Neuronal stem cell (in vitro differentiated cells): Measurements from ENCODE around the gene PRIMA1.

Experiments
- DNase-seq: peaks from one replicate; pipeline ENCODE4 v3.0.0-alpha.2; 2013; ENCODE audit warnings: low spot score
- H2AFZ ChIP-seq: one replicate; pipeline ENCODE4 v1.6.1; 2013; ENCODE audit warnings: mild to moderate bottlenecking, low read length, inconsistent platforms
- H2AK5ac ChIP-seq: 2 replicates; pipeline ENCODE4 v1.6.1; 2013; ENCODE audit warnings: low read depth, mild to moderate bottlenecking, inconsistent platforms, low read length, moderate library complexity, mixed read lengths
- H2BK120ac ChIP-seq: 2 replicates; pipeline ENCODE4 v1.6.1; 2013; ENCODE audit warnings: low read depth, mild to moderate bottlenecking, inconsistent platforms, low read length, moderate library complexity, mixed read lengths
- H2BK12ac ChIP-seq: one replicate; pipeline ENCODE4 v1.6.1; 2013; ENCODE audit warnings: low read length, inconsistent platforms
- H2BK15ac ChIP-seq: 2 replicates; pipeline ENCODE4 v1.6.1; 2013; ENCODE audit warnings: mild to moderate bottlenecking, low read length, inconsistent platforms, mixed read lengths
- H2BK5ac ChIP-seq: one replicate; pipeline ENCODE4 v1.6.1; 2013; ENCODE audit warnings: inconsistent platforms, mild to moderate bottlenecking, low read length, moderate library complexity
- H3K14ac ChIP-seq: one replicate; pipeline ENCODE4 v1.6.1; 2013; ENCODE audit warnings: low read length, inconsistent platforms
- H3K18ac ChIP-seq: 2 replicates; pipeline ENCODE4 v1.6.1; 2013; ENCODE audit warnings: low read length, inconsistent platforms
- H3K23ac ChIP-seq: 2 replicates; pipeline ENCODE4 v1.6.1; 2013; ENCODE audit warnings: low read depth, mild to moderate bottlenecking, mixed read lengths, low read length, inconsistent platforms; ENCODE audit not compliant: poor library complexity
- H3K27ac ChIP-seq: replicated peaks from 3 replicates; pipeline ENCODE4 v1.5.1; 2013; ENCODE audit warnings: low read length, inconsistent platforms
- H3K27me3 ChIP-seq, 3 experiments: 2 replicates each; pipeline ENCODE4 v1.6.1; 2013; ENCODE audit warnings: low read length in 3 of 3, mild to moderate bottlenecking in 2 of 3, inconsistent platforms in 1 of 3, low read depth in 1 of 3, mixed read lengths in 1 of 3, moderate library complexity in 1 of 3; ENCODE audit not compliant: control insufficient read depth in 3 of 3, insufficient read depth in 3 of 3
- H3K36me3 ChIP-seq, 2 donors: replicated peaks in 1 of 2; 2 replicates each; pipeline ENCODE4 v1.6.1; 2013; ENCODE audit warnings: low read length in 2 of 2; ENCODE audit not compliant: control insufficient read depth in 2 of 2, insufficient read depth in 2 of 2
- H3K4ac ChIP-seq: 2 replicates; pipeline ENCODE4 v1.6.1; 2013; ENCODE audit warnings: inconsistent platforms, mild to moderate bottlenecking, low read length, moderate library complexity
- H3K4me1 ChIP-seq, 2 donors: 1 replicate in 1 of 2; 2 replicates in 1 of 2; pipeline ENCODE4 v1.6.1; 2013; ENCODE audit warnings: low read length in 2 of 2, low read depth in 1 of 2; ENCODE audit not compliant: control insufficient read depth in 2 of 2, insufficient read depth in 1 of 2
- H3K4me2 ChIP-seq: one replicate; pipeline ENCODE4 v1.6.1; 2013; ENCODE audit warnings: mild to moderate bottlenecking, low read length, inconsistent platforms; ENCODE audit not compliant: insufficient read depth, poor library complexity, severe bottlenecking
- H3K4me3 ChIP-seq, 2 donors: 2 replicates each; pipeline ENCODE4 v1.5.1; 2013; ENCODE audit warnings: low read length in 2 of 2, mild to moderate bottlenecking in 2 of 2, inconsistent platforms in 1 of 2, moderate library complexity in 1 of 2
- H3K79me1 ChIP-seq: one replicate; pipeline ENCODE4 v1.6.1; 2013; ENCODE audit warnings: low read depth, mild to moderate bottlenecking, inconsistent platforms, low read length, moderate library complexity
- H3K9ac ChIP-seq: one replicate; pipeline ENCODE4 v1.6.1; 2013; ENCODE audit warnings: mild to moderate bottlenecking, low read depth, low read length, inconsistent platforms; ENCODE audit not compliant: poor library complexity
- H3K9me3 ChIP-seq, 2 donors: replicated peaks in 1 of 2; 2 replicates each; pipeline versions ENCODE3 to v1.6.1; 2013; ENCODE audit warnings: low read length in 2 of 2, mild to moderate bottlenecking in 2 of 2, inconsistent platforms in 1 of 2, low read depth in 1 of 2, mixed read lengths in 1 of 2, moderate library complexity in 1 of 2; ENCODE audit not compliant: control insufficient read depth in 2 of 2, insufficient read depth in 1 of 2
- H4K8ac ChIP-seq: one replicate; pipeline ENCODE4 v1.6.1; 2013; ENCODE audit warnings: low read depth, mild to moderate bottlenecking, inconsistent platforms, low read length, moderate library complexity
- H4K91ac ChIP-seq: one replicate; pipeline ENCODE4 v1.6.1; 2013; ENCODE audit warnings: low read length, low read depth, mild to moderate bottlenecking, inconsistent platforms; ENCODE audit not compliant: poor library complexity
- WGBS, 2 donors: extraction: QIAGEN DNeasy Blood & Tissue Kit; methylation state at CpG; one replicate each; pipeline ENCODE4 v1.1.7; 2013; ENCODE audit warnings: missing lambda C conversion rate in 2 of 2, mixed read lengths in 1 of 2; ENCODE audit not compliant: insufficient read length in 2 of 2, insufficient replicate concordance in 1 of 2; ENCODE audit errors: extremely low coverage in 2 of 2; 5-methylcytosine and 5-hydroxymethylcytosine counted together

The PRIMA1 gene

DNA sequence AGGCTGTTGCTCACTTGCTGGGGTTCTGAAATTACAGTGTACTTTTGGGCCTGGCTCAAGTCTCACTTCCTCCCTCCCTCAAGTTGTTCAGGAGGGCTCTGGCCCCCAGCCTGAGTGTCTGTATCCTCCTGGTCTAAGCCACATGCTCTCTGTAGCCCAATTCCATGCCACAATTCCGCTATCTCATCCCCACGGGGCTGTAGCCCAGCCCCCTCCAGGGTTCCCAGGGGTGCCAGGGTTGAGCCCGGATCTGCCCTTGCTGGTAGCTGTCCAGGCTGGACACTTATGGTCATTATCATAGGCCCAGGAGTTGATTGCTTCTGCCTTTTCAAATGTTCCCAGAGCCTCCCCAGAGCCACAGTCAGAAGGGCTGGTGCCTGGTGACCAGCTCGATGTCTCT lies 65.3 kb downstream of the PRIMA1 start:
- Histone ChIP-seq H3K27me3 (no peaks in the 10 kb centered on the region), H2BK120ac (no peak overlapping the region), H3K4me2 (no peak overlapping the region), H2AFZ (no peak overlapping the region), H3K27ac (no peak overlapping the region), H2BK12ac (no peak overlapping the region), H2BK5ac (no peak overlapping the region), H3K18ac (no peak overlapping the region), H3K4ac (no peak overlapping the region), H4K8ac (no peak overlapping the region), H3K23ac (no peak overlapping the region), H3K4me1 (peaks cover 0 to 2% of the 10 kb centered on the region in 2 donors), H2AK5ac (no peak overlapping the region), H3K4me3 (no peak overlapping the region), H2BK15ac (no peak overlapping the region), H4K91ac (no peak overlapping the region), H3K9me3 (no peaks in the 10 kb centered on the region), H3K14ac (no peak overlapping the region), H3K9ac (no peak overlapping the region), H3K36me3 (peaks cover 0 to 3% of the 10 kb centered on the region in 2 donors), H3K79me1 (no peaks in the 10 kb centered on the region)
- no peak for DNase-seq
- no CpG with 5 or more reads among the region's 4 CpGs for WGBS, 2 donors

DNA sequence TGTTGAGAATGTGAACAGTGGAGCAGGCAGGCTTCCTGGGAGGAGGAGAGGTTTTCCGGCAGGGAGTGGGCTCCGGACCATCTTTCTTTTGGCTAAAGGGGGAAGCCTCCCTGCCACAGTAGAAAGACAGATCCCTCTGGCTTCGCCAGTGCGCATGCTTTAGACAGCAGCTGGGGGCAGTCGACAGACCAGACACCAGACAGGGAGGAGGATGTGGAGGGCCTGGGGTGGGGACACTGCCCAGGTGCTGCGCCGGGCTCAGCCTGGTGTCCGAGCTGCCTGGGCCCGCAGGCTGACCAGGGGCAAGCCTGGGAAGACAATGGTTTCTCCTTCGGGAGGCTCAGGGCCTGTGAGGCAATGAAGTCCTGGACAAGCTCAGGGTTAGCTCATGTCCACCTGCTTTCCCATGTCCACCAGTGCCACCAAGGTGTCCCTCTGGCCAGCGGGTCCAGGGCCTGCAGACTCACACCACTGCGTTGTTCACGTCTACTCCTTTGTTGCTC lies 67.3 kb downstream of the PRIMA1 start:
- no peak overlapping the region for H2BK12ac ChIP-seq
- no peak overlapping the region for H2AFZ ChIP-seq
- H2AK5ac ChIP-seq = peak overlapping the region; percentile 88
- DNase-seq = no peak
- H3K4me2 ChIP-seq = no peak overlapping the region
- no peak overlapping the region for H3K14ac ChIP-seq
- H4K91ac ChIP-seq = no peak overlapping the region
- H3K27ac ChIP-seq = no peak overlapping the region
- peak overlapping the region; percentile 40 for H2BK5ac ChIP-seq
- H3K36me3 ChIP-seq = peaks cover 0 to 3% of the 10 kb centered on the region in 2 donors
- H3K9me3 ChIP-seq = no peaks in the 10 kb centered on the region
- H3K27me3 ChIP-seq = no peaks in the 10 kb centered on the region
- H3K79me1 ChIP-seq = no peaks in the 10 kb centered on the region
- no peak overlapping the region for H3K4ac ChIP-seq
- no CpG with 5 or more reads among the region's 13 CpGs for WGBS, 2 donors
- H3K23ac ChIP-seq = no peak overlapping the region
- no peak overlapping the region for H3K9ac ChIP-seq
- H4K8ac ChIP-seq = no peak overlapping the region
- H3K4me3 ChIP-seq = no peak overlapping the region
- no peak overlapping the region for H2BK15ac ChIP-seq
- no peak overlapping the region for H3K18ac ChIP-seq
- no peaks in the 10 kb centered on the region for H3K4me1 ChIP-seq
- no peak overlapping the region for H2BK120ac ChIP-seq

DNA sequence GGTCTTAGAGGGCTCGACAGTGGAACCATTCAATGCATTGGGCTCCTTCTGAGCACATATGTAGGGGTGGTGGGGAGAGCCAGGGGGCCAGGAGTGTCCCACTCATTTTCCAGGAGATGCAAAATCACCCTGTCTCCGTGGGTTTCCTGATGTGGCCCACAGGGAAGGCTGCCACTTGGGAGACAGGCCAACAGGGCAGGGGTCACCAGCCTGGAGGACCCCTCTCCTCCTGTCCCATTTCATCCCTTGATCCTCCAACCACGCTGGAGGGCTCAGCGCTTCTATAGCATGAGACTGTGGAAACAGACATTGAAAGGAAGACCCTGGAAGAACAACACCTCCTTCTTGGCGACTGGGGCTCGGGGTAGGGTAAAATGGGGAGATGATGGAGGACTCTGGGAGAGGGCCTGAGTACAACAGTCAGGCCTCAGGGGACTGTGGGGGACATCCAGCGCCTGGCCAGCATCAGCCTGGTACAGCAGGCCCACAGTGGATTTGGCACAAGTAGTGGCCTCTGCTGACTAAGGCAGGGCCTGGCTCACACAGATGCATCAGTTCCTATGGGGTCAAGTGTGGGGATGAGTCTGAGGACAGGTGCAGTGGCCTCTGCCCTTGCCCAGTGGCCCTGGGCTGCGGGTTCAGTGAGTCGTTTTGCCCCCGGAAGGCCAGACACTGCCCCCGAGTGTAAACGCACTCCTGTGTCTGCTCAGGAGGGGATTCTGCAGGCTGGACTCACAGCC lies 68.0 kb downstream of the PRIMA1 start:
- H2BK120ac ChIP-seq = no peak overlapping the region
- H3K36me3 ChIP-seq = peaks cover 0 to 3% of the 10 kb centered on the region in 2 donors
- no peak overlapping the region for H3K4me3 ChIP-seq
- no peaks in the 10 kb centered on the region for H3K27me3 ChIP-seq
- no peak overlapping the region for H3K27ac ChIP-seq
- H2AFZ ChIP-seq = no peak overlapping the region
- H2AK5ac ChIP-seq = peak overlapping the region; percentile 88
- H4K8ac ChIP-seq = peak overlapping the region; percentile 77
- H3K14ac ChIP-seq = no peak overlapping the region
- no peak overlapping the region for H3K23ac ChIP-seq
- H2BK5ac ChIP-seq = peak overlapping the region; percentile 40
- no peaks in the 10 kb centered on the region for H3K79me1 ChIP-seq
- H3K9ac ChIP-seq = no peak overlapping the region
- no peak overlapping the region for H3K4me2 ChIP-seq
- peak overlapping the region; percentile 45 for H3K18ac ChIP-seq
- H2BK12ac ChIP-seq = no peak overlapping the region
- H2BK15ac ChIP-seq = no peak overlapping the region
- no peak for DNase-seq
- H3K4me1 ChIP-seq = no peaks in the 10 kb centered on the region
- no peaks in the 10 kb centered on the region for H3K9me3 ChIP-seq
- H3K4ac ChIP-seq = peak overlapping the region; percentile 45
- no CpG with 5 or more reads among the region's 12 CpGs for WGBS, 2 donors
- H4K91ac ChIP-seq = no peak overlapping the region

DNA sequence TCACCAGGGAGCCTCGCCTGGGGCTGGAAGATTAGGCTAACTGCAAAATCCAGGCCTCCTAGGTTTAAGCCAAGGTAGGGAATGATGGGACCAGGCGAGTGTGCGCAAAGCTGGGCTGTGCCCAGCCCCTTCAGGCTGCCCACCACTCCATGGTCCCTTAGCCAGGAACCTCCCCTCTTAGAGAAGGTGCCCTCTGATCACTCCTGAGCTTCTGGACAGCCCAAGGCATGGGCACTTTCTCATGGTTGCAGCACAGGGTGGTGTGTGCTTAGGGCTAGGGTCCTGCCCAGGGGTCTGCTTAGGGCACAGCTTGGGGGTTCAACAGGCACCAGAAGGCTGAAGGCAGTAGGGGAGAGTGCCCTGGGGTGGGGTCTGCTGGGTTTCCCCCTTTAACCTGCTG lies 69.0 kb downstream of the PRIMA1 start:
- WGBS, 2 donors = no CpG with 5 or more reads among the region's 3 CpGs
- Histone ChIP-seq H3K4me2 (no peak overlapping the region), H2BK12ac (no peak overlapping the region), H2BK120ac (no peak overlapping the region), H3K36me3 (peaks cover 0 to 3% of the 10 kb centered on the region in 2 donors), H3K23ac (no peak overlapping the region), H3K27me3 (no peaks in the 10 kb centered on the region), H3K79me1 (no peaks in the 10 kb centered on the region), H4K8ac (no peak overlapping the region), H3K4ac (no peak overlapping the region), H2AK5ac (no peak overlapping the region), H3K27ac (no peak overlapping the region), H2BK15ac (no peak overlapping the region), H2BK5ac (no peak overlapping the region), H3K14ac (no peak overlapping the region), H2AFZ (no peak overlapping the region), H3K18ac (peak overlapping the region; percentile 67), H3K4me3 (no peak overlapping the region), H3K9ac (no peak overlapping the region), H3K4me1 (no peaks in the 10 kb centered on the region), H3K9me3 (no peaks in the 10 kb centered on the region), H4K91ac (no peak overlapping the region)
- DNase-seq = no peak
